RCC 7860 (cell line): ENCODE measurements around the gene FAM199X.

ENCODE experiments used
- DNase-seq: peaks from one replicate; pipeline ENCODE4 v3.0.0-alpha.2; 2015; ENCODE audit warnings: low spot score
- FAIRE-seq: peaks from 2 replicates; lab custom pipeline; 2012; peaks lifted over from hg19 to GRCh38; lab: Jason Lieb, UNC

Gene FAM199X

GRCh38 chrX:104165894-104166734 lies at the start of gene FAM199X:
Gene FAM199X, plus strand, starts transcription at chrX:104166453. Its CDS starts 333 bp downstream, at chrX:104166786.
- FAIRE-seq (peak; percentile 63), DNase-seq (peak; percentile 79)

- DNase-seq (no peak), FAIRE-seq (no peak)
These were observed 48.5 kb upstream of the FAM199X start for GRCh38 chrX:104117759-104118158.

- DNase-seq (no peak), FAIRE-seq (no peak)
These were observed 47.5 kb upstream of the FAM199X start for GRCh38 chrX:104118765-104119164.

- FAIRE-seq (no peak), DNase-seq (no peak)
These were observed 43.4 kb upstream of the FAM199X start for GRCh38 chrX:104122829-104123228.

- FAIRE-seq = no peak
- no peak for DNase-seq
These were observed 39.4 kb upstream of the FAM199X start for GRCh38 chrX:104126856-104127255.

- no peak for FAIRE-seq
- no peak for DNase-seq
These were observed 35.4 kb upstream of the FAM199X start for GRCh38 chrX:104130808-104131207.

- FAIRE-seq = no peak
- no peak for DNase-seq
These were observed 31.5 kb upstream of the FAM199X start for GRCh38 chrX:104134583-104135261.

- FAIRE-seq = no peak
- no peak for DNase-seq
These were observed 30.6 kb upstream of the FAM199X start for GRCh38 chrX:104135677-104136076.

GRCh38 chrX:104136241-104137019 lies 29.8 kb upstream of the FAM199X start:
- DNase-seq (peak; percentile 49), FAIRE-seq (peak; percentile 81)

GRCh38 chrX:104137496-104137895 lies 28.8 kb upstream of the FAM199X start:
- no peak for DNase-seq
- FAIRE-seq = no peak

GRCh38 chrX:104141087-104141760 lies 25.0 kb upstream of the FAM199X start:
- FAIRE-seq = no peak
- no peak for DNase-seq

- FAIRE-seq = no peak
- DNase-seq = no peak
These were observed 15.2 kb upstream of the FAM199X start for GRCh38 chrX:104151037-104151436.

GRCh38 chrX:104156630-104157529 lies 9.4 kb upstream of the FAM199X start, which contains the start of gene SLC25A53:
Gene SLC25A53, minus strand, starts transcription at chrX:104157009. Its CDS starts 51,752 bp downstream, at chrX:104105257.
- DNase-seq = peak; percentile 46
- FAIRE-seq = peak; percentile 29

GRCh38 chrX:104166735-104167436 lies 633 bp downstream of the FAM199X start:
- FAIRE-seq (no peak), DNase-seq (no peak)

- DNase-seq (no peak), FAIRE-seq (peak; percentile 82)
These were observed 1.9 kb downstream of the FAM199X start for GRCh38 chrX:104168127-104168526.

GRCh38 chrX:104172121-104172520 lies 5.9 kb downstream of the FAM199X start:
- FAIRE-seq (peak; percentile 73), DNase-seq (peak; percentile 28)

GRCh38 chrX:104172788-104173187 lies 6.5 kb downstream of the FAM199X start:
- FAIRE-seq (no peak), DNase-seq (no peak)

- no peak for DNase-seq
- FAIRE-seq = no peak
These were observed 7.6 kb downstream of the FAM199X start for GRCh38 chrX:104173841-104174240.

GRCh38 chrX:104183685-104184084 lies 17.4 kb downstream of the FAM199X start:
- FAIRE-seq = no peak
- DNase-seq = no peak
